K562 (cell line): ENCODE data around the gene PDCD1. TPM values are rescaled to one million over a fixed set of nuclear protein-coding genes. Genes with fewer than 3 reads are reported as not detected.

Experiments
- ARHGAP35 ChIP-seq: fragments of 450-650 bp; IDR thresholded peaks from 2 replicates; pipeline ENCODE4 v1.6.1; 2018; ENCODE audit not compliant: partially characterized antibody
- NR2C1 ChIP-seq, 2 experiments: fragments of 450-650 bp; IDR thresholded peaks; 2 replicates each; pipeline ENCODE4 v1.6.1; 2017; ENCODE audit warnings: mild to moderate bottlenecking in 2 of 2, antibody characterized with exemption in 1 of 2, inconsistent platforms in 1 of 2, missing compliant biosample characterization in 1 of 2, missing genetic modification characterization in 1 of 2
- SRSF7 ChIP-seq: fragments of 200-400 bp; formaldehyde crosslinking; optimal IDR thresholded peaks from 2 replicates; pipeline ENCODE3; 2017; ENCODE audit warnings: mild to moderate bottlenecking, low read depth, low read length
- ZNF586 ChIP-seq: fragments of 450-650 bp; formaldehyde crosslinking; conservative IDR thresholded peaks from 2 replicates; pipeline ENCODE4 v1.4.0; 2020; ENCODE audit warnings: mild to moderate bottlenecking, moderate library complexity
- polyA plus RNA-seq, 8 experiments: library from polyadenylated mRNA; depleted of rRNA in 4 of 8; stranded (reverse) in 5 of 8; unstranded in 3 of 8; fragments of >200 nt; fragmentation: Nextera tagmentation in 2 of 8; fragmentation: Illumina TruSeq in 1 of 8; extraction: Ambion mirVana in 2 of 8; extraction: Trizol in 1 of 8; gene quantifications; 2 replicates each; pipeline versions ENCODE4 v1.2.1 to v1.2.3, GENCODE V29; 2011 to 2014; ENCODE audit warnings: inconsistent platforms in 1 of 8, missing spikeins in 1 of 8
- total RNA-seq, 7 experiments: library from RNA; depleted of rRNA in 6 of 7; stranded (reverse); fragments of >200 nt in 6 of 7; fragmentation: Illumina TruSeq in 2 of 7; extraction: Trizol in 2 of 7; gene quantifications; 2 replicates each; pipeline versions ENCODE4 v1.2.1 to v1.2.3, GENCODE V29; 2011 to 2021; ENCODE audit warnings: low replicate concordance in 1 of 7
- TF ChIP-seq, protein P1 (sequence below), 2 experiments: IDR thresholded peaks in 1 of 2; conservative IDR thresholded peaks in 1 of 2; 2 replicates each; pipeline ENCODE4 v1.6.1; 2016; ENCODE audit warnings: low read depth in 2 of 2, mild to moderate bottlenecking in 1 of 2, missing compliant biosample characterization in 1 of 2, missing genetic modification characterization in 1 of 2, moderate library complexity in 1 of 2
- TF ChIP-seq, protein P2 (sequence below): sonication (generic); formaldehyde crosslinking; IDR thresholded peaks from 2 replicates; pipeline ENCODE4 v1.8.0; 2022; ENCODE audit warnings: mild to moderate bottlenecking, missing genetic modification reagents

PDCD1 gene
- total and polyA plus RNA-seq, 9 of the 15 experiments (the other 6 are each of a cell fraction or from before 2014, with no cell fraction given): 0.15 to 2.5 (median 1.0) TPM; not detected in 2

DNA sequence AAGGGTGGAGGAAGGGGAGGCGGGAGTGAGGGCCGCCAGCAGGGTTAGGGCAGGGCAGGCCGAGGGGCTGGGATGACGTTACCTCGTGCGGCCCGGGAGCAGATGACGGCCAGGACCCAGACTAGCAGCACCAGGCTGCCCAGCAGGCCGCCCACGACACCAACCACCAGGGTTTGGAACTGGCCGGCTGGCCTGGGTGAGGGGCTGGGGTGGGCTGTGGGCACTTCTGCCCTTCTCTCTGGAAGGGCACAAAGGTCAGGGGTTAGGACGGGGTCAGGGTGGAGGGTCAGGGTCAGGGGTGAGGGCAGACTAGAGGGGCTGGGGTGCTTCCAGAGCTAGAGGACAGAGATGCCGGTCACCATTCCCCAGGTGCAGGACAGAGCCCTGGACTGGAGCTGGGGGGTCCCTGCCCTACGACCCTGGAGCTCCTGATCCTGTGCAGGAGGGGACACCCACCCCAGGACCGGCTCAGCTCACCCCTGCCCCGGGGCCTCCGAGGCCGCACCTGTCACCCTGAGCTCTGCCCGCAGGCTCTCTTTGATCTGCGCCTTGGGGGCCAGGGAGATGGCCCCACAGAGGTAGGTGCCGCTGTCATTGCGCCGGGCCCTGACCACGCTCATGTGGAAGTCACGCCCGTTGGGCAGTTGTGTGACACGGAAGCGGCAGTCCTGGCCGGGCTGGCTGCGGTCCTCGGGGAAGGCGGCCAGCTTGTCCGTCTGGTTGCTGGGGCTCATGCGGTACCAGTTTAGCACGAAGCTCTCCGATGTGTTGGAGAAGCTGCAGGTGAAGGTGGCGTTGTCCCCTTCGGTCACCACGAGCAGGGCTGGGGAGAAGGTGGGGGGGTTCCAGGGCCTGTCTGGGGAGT is 6.3 kb downstream of the PDCD1 start (continued):
- TF ChIP-seq ZNF586 (no peak), ARHGAP35 (no peak), SRSF7 (no peak), NR2C1 (IDR thresholded peaks at IDR 0.05) (no peak), NR2C1 (tag; IDR thresholded peaks at IDR 0.05) (peak; percentile 27; the same call in 1 of the 2 replicates)
- TF ChIP-seq, protein P1, sequence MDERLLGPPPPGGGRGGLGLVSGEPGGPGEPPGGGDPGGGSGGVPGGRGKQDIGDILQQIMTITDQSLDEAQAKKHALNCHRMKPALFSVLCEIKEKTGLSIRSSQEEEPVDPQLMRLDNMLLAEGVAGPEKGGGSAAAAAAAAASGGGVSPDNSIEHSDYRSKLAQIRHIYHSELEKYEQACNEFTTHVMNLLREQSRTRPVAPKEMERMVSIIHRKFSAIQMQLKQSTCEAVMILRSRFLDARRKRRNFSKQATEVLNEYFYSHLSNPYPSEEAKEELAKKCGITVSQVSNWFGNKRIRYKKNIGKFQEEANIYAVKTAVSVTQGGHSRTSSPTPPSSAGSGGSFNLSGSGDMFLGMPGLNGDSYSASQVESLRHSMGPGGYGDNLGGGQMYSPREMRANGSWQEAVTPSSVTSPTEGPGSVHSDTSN (CRISPR knock-in tag; IDR thresholded peaks at IDR 0.05; ENCODE audit: low read depth): no peak
- TF ChIP-seq, protein P1 (tag; conservative IDR thresholded peaks at IDR 0.05; ENCODE audit: low read depth): no peak
- TF ChIP-seq, protein P2, sequence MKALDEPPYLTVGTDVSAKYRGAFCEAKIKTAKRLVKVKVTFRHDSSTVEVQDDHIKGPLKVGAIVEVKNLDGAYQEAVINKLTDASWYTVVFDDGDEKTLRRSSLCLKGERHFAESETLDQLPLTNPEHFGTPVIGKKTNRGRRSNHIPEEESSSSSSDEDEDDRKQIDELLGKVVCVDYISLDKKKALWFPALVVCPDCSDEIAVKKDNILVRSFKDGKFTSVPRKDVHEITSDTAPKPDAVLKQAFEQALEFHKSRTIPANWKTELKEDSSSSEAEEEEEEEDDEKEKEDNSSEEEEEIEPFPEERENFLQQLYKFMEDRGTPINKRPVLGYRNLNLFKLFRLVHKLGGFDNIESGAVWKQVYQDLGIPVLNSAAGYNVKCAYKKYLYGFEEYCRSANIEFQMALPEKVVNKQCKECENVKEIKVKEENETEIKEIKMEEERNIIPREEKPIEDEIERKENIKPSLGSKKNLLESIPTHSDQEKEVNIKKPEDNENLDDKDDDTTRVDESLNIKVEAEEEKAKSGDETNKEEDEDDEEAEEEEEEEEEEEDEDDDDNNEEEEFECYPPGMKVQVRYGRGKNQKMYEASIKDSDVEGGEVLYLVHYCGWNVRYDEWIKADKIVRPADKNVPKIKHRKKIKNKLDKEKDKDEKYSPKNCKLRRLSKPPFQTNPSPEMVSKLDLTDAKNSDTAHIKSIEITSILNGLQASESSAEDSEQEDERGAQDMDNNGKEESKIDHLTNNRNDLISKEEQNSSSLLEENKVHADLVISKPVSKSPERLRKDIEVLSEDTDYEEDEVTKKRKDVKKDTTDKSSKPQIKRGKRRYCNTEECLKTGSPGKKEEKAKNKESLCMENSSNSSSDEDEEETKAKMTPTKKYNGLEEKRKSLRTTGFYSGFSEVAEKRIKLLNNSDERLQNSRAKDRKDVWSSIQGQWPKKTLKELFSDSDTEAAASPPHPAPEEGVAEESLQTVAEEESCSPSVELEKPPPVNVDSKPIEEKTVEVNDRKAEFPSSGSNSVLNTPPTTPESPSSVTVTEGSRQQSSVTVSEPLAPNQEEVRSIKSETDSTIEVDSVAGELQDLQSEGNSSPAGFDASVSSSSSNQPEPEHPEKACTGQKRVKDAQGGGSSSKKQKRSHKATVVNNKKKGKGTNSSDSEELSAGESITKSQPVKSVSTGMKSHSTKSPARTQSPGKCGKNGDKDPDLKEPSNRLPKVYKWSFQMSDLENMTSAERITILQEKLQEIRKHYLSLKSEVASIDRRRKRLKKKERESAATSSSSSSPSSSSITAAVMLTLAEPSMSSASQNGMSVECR (CRISPR knock-in tag): no peak
